Central memory CD8-positive, alpha-beta T cell (primary cell): ENCODE measurements around the gene DOCK1.

Experiments
- ATAC-seq: fragments of 150-1000 bp; cut with Tn5 transposase; replicated peaks from 2 replicates; pipeline ENCODE4 v1.10.0; 2022; ENCODE audit warnings: mild to moderate bottlenecking, moderate FRiP score, moderate number of reproducible peaks; ENCODE audit not compliant: poor library complexity, severe bottlenecking; ENCODE audit errors: extremely low read depth
- DNase-seq, 2 donors: peaks; one replicate each; pipeline ENCODE4 v3.0.0; 2021; ENCODE audit warnings: low spot score in 2 of 2
- H3K27ac Mint-ChIP-seq: one replicate; pipeline ENCODE4 v1.8.0; 2022; ENCODE audit warnings: low read depth, mild to moderate bottlenecking, moderate library complexity, mixed read lengths
- H3K27me3 Mint-ChIP-seq: one replicate; pipeline ENCODE4 v1.8.0; 2022; ENCODE audit warnings: mixed read lengths
- H3K36me3 Mint-ChIP-seq: one replicate; pipeline ENCODE4 v1.8.0; 2022; ENCODE audit warnings: mild to moderate bottlenecking, moderate library complexity, mixed read lengths; ENCODE audit not compliant: insufficient read depth
- H3K4me1 Mint-ChIP-seq: one replicate; pipeline ENCODE4 v1.8.0; 2022; ENCODE audit warnings: mixed read lengths
- H3K4me3 Mint-ChIP-seq: one replicate; pipeline ENCODE4 v1.8.0; 2022; ENCODE audit warnings: mild to moderate bottlenecking, moderate library complexity, mixed read lengths
- H3K9me3 Mint-ChIP-seq: one replicate; pipeline ENCODE4 v1.8.0; 2022; ENCODE audit warnings: mixed read lengths

DOCK1 gene

DNA sequence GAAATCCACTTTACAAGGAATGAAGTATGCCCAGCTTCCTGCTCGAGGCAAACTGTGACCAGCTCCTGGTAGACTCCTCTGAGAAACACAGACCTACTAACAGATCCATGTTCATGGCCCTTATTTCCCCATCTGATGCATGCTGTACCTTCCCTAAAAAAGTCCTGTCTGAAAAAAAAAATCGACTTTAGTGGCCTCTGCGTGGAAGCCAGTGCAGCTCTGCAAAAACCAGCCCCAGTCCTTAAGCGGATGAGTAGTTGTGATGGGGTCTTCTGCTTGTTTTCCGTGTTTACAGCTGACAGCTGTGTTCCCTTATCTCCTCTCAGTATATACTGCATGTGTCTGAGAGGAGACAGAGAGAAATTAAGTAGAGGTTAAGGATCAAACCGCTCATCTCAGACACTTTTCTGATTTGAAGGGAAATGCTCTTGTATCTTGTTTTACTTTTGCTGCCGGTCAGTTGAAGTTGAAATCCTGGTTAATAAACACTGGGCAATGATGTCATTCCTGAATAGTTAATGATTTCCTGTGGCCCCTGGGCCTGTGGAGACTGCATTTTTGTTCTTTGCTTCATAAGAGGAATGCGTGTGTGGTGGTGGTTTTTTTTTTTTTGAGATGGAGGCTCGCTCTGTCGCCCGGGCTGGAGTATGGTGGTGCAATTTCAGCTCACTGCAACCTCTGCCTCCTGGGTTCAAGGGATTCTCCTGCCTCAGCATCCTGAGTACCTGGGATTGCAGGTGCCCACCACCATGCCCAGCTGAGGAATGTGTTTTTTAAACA, 67.6 kb downstream of the DOCK1 start:
- peaks cover 6% of the 10 kb centered on the region for H3K9me3 Mint-ChIP-seq
- no peak for DNase-seq
- peaks cover 3% of the 10 kb centered on the region for H3K36me3 Mint-ChIP-seq
- H3K4me1 Mint-ChIP-seq = no peaks in the 10 kb centered on the region
- H3K27ac Mint-ChIP-seq = no peak overlapping the region
- H3K4me3 Mint-ChIP-seq = no peak overlapping the region
- no peaks in the 10 kb centered on the region for H3K27me3 Mint-ChIP-seq
- ATAC-seq = no peak

DNA sequence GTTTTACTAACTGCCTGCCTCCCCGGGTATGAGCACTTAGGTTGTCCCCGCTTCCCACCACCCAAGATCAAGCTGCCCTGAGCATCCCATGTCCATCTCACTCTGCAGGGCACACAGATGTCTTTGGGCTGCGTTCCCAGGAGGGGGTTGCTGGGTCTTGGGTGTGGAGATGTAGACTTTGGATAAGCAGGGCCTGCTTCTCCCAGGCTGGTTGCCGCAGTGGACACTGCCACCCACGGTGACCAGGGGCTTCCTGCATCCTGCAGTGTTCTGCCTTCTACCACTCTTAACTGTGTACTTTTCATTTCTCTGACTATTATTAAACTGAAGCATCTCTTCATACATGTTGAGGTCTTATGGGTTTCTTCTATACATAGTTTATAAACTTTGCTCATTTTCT, 70.0 kb downstream of the DOCK1 start:
- H3K36me3 Mint-ChIP-seq = no peaks in the 10 kb centered on the region
- no peaks in the 10 kb centered on the region for H3K27me3 Mint-ChIP-seq
- ATAC-seq (no peak), DNase-seq (no peak)
- H3K4me1 Mint-ChIP-seq = no peaks in the 10 kb centered on the region
- H3K27ac Mint-ChIP-seq = no peak overlapping the region
- H3K4me3 Mint-ChIP-seq = no peak overlapping the region
- no peaks in the 10 kb centered on the region for H3K9me3 Mint-ChIP-seq

DNA sequence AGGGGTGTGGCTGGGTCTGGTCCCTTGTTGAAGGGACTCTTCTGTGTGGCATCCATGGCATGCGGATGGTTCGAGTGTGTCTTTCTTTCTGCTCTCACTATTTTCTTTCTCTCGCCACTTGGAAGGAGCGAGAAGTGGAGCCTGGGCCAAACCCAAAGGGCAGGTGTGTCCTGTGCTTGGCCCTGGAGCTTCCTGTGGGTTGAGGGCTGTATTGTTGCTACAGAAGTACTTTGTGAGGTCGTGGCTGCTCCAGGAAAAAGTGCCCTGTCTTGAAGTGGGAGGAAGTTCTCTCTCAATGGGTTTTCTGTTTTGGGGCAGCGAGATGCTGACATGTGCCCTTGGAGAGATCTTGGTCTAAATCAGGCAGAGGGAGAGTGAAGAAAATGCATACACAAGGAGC, 72.0 kb downstream of the DOCK1 start:
- DNase-seq (no peak), ATAC-seq (no peak)
- H3K27ac Mint-ChIP-seq = no peak overlapping the region
- H3K36me3 Mint-ChIP-seq = no peaks in the 10 kb centered on the region
- no peaks in the 10 kb centered on the region for H3K9me3 Mint-ChIP-seq
- no peak overlapping the region for H3K4me3 Mint-ChIP-seq
- no peaks in the 10 kb centered on the region for H3K27me3 Mint-ChIP-seq
- H3K4me1 Mint-ChIP-seq = no peaks in the 10 kb centered on the region

DNA sequence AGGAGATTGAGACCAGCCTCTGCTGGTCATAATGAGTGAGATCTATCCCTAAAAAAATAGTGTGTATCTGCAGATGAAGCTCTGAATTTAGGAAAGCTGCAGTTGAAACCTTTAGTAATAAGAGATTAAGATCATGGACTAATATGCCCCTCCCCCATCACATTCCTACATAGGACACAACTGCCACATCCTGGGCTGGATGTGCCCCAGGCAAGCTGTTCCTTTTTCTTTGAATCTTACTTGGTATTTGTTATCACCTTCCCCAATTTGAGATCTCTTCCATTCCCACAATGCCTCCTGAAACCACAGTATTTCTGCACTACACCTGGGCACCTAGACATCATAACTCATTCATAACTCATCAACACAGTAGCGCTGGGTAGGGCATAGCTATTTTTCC, 74.1 kb downstream of the DOCK1 start:
- no peak overlapping the region for H3K4me3 Mint-ChIP-seq
- H3K27me3 Mint-ChIP-seq = no peaks in the 10 kb centered on the region
- no peak overlapping the region for H3K27ac Mint-ChIP-seq
- H3K9me3 Mint-ChIP-seq = no peaks in the 10 kb centered on the region
- H3K4me1 Mint-ChIP-seq = no peaks in the 10 kb centered on the region
- ATAC-seq (no peak), DNase-seq (no peak)
- H3K36me3 Mint-ChIP-seq = peaks cover 1% of the 10 kb centered on the region

DNA sequence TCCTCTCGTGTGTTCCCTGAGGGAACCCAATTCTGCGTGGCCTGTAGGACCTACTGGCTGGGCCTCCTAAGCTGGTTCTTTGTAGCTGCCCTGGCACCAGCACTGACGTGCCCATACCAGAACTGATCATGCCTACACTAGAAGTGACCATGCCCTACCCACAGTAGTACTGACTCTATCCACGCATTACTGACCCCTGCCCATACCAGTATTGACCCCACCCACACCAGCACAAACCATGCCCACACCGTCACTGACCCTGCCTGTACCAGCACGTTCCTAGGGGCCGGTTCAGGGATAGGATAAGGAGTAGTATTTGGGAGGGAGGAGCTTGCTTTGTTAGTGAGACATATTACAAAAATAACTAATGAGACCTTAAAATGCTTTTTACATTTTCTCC, 88.0 kb downstream of the DOCK1 start:
- H3K27ac Mint-ChIP-seq = no peak overlapping the region
- ATAC-seq (no peak), DNase-seq (no peak)
- H3K27me3 Mint-ChIP-seq = no peaks in the 10 kb centered on the region
- peaks cover 6% of the 10 kb centered on the region for H3K9me3 Mint-ChIP-seq
- no peaks in the 10 kb centered on the region for H3K36me3 Mint-ChIP-seq
- H3K4me1 Mint-ChIP-seq = no peaks in the 10 kb centered on the region
- no peak overlapping the region for H3K4me3 Mint-ChIP-seq

DNA sequence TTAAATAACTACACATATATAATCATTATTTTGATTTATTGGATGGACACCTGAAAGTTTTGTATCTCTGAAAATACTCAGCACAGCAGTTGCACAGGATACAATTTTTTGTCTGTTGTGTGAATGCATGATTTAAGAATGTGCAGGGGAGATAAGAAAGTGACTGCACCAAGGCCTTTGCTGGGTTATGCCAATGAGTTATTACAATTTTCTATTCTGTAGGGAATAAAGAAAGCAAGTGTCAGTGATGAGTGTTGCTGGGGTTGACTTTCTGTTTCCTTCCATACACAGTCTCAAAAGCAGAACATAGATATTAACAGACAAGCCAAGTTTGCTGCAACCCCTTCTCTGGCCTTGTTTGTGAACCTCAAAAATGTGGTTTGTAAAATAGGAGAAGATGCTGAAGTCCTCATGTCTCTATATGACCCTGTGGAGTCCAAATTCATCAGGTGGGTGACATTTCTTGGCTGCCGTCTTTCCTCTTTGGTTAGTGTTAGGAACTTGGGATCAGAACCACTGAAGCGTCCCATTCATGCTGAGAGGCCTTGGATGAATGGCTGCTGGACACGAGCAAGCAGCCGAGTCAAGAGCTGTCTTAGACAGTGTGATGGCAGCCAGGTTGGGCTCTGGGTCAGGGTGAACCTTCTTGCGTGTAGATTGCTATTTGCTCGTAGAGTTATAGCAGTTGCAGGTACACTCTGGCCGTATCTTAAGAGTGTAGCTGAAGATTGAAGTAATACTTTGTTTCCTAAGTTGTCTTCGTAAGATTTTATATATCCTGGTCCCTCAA, 92.8 kb downstream of the DOCK1 start:
- no peak overlapping the region for H3K4me3 Mint-ChIP-seq
- no peak for DNase-seq
- ATAC-seq = no peak
- no peaks in the 10 kb centered on the region for H3K27me3 Mint-ChIP-seq
- peaks cover 17% of the 10 kb centered on the region for H3K9me3 Mint-ChIP-seq
- H3K27ac Mint-ChIP-seq = no peak overlapping the region
- H3K4me1 Mint-ChIP-seq = no peaks in the 10 kb centered on the region
- no peaks in the 10 kb centered on the region for H3K36me3 Mint-ChIP-seq

DNA sequence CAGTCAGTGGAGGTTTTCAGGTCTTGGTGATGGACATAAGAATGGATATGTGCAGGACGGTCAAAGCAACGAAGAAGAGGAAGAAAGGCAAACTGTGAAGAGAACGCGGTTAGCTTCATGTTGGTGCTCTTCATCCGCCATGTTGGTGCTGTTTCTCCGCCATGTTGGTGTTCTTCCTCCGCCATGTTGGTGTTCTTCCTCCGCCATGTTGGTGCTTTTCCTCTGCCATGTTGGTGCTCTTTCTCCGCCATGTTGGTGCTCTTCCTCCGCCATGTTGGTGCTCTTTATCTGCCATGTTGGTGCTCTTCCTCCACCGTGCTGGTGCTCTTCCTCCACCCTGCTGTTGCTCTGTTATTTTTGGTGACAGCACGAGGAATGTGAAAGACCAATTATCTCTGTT, 95.4 kb downstream of the DOCK1 start:
- no peaks in the 10 kb centered on the region for H3K36me3 Mint-ChIP-seq
- H3K4me1 Mint-ChIP-seq = no peaks in the 10 kb centered on the region
- ATAC-seq = no peak
- H3K27me3 Mint-ChIP-seq = no peaks in the 10 kb centered on the region
- no peak overlapping the region for H3K4me3 Mint-ChIP-seq
- no peak for DNase-seq
- H3K27ac Mint-ChIP-seq = no peak overlapping the region
- peaks cover 14% of the 10 kb centered on the region for H3K9me3 Mint-ChIP-seq

DNA sequence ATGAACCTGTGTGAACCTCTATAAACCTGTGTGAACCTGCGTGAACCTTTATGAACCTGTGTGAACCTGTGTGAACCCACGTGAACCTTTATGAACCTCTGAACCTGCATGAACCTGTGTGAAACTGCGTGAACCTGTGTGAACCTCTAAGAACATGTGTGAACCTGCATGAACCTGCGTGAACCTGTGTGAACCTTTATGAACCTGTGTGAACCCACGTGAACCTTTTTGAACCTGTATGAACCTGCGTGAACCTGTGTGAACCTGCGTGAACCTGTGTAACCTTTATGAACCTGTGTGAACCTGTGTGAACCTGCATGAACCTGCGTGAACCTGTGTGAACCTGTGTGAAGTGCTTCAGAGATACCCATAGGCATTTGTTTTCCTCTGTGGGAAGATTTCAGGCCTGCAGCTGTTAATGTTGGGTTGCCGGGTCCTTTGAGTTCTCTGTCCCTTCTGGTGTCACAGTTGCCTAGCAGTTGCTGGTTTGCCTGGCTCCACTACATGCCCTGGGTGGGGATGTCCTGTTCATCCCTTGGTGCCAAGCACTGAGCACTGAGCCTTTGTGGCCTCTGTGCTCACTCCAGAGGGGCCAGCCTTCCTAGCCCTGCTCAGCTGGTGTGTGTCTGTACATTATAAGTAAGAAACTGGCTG, 97.9 kb downstream of the DOCK1 start:
- ATAC-seq (no peak), DNase-seq (no peak)
- no peaks in the 10 kb centered on the region for H3K4me1 Mint-ChIP-seq
- H3K27ac Mint-ChIP-seq = no peak overlapping the region
- no peak overlapping the region for H3K4me3 Mint-ChIP-seq
- H3K27me3 Mint-ChIP-seq = no peaks in the 10 kb centered on the region
- H3K9me3 Mint-ChIP-seq = peaks cover 11% of the 10 kb centered on the region
- no peaks in the 10 kb centered on the region for H3K36me3 Mint-ChIP-seq

DNA sequence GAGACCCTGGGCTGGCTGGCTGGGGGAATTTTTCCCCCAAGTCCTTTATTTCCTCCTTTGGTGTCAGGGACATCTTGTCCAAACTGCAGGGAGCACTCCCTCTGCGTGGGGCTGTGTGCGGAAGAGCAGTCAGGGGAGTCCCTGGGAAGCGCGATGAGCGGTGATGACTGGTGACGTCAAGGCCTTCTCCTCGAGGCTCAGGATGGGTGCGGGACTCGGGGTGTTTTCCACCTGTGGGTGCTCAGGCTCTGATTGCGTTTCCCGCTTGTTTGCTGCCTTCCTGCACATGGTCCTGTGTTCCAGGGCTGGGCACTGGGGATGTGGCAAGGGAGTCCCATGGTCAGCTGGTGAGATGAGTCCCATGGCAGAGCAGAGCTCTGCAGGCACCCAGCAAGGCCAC, 101.2 kb downstream of the DOCK1 start:
- no peak for ATAC-seq
- Mint-ChIP-seq H3K27me3 (no peaks in the 10 kb centered on the region), H3K36me3 (no peaks in the 10 kb centered on the region), H3K27ac (no peak overlapping the region), H3K4me3 (no peak overlapping the region), H3K4me1 (no peaks in the 10 kb centered on the region), H3K9me3 (peaks cover under 1% of the 10 kb centered on the region)
- DNase-seq = no peak

DNA sequence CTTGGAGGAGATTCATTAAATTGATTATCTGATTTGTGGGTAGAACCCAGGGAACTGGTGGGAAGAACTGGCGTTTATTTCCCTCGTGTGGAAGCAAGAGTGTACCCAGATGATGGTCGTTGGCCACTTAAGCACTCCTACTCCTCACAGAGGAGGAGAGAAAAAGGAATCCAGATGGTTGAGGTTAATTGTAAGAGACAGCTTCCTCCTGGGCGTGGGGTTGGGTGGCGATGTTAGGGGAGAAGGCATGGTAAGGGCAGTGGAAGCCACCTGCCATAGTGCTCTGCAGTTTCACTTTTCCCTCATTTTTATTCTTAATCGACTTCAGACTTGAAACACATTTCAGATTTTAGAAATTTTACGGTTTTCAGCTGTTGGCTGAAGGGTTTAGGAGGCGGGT, 104.1 kb downstream of the DOCK1 start:
- H3K4me1 Mint-ChIP-seq = no peaks in the 10 kb centered on the region

DNA sequence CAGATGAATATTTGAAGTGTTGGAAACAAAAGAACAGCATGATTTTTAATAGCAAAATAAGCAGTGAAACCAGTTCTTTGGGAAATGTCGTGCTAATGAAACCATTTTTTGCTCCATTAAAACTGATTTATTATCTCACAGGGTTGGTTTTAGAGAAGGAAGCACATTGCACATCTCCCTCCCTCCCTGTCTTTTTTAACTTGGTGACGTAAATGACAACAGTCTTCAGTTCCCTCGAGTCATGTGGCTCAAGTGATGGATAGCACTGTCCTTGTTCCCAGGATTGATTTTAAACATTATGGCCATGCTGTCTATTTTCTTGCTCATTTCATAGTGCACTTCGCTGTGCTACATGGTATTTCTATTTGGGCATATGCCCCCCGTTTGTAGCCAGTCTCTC, 105.9 kb downstream of the DOCK1 start:
- ATAC-seq = no peak
- H3K4me1 Mint-ChIP-seq = no peaks in the 10 kb centered on the region
- H3K9me3 Mint-ChIP-seq = no peaks in the 10 kb centered on the region
- no peak overlapping the region for H3K4me3 Mint-ChIP-seq
- no peaks in the 10 kb centered on the region for H3K27me3 Mint-ChIP-seq
- DNase-seq = no peak
- H3K36me3 Mint-ChIP-seq = no peaks in the 10 kb centered on the region
- H3K27ac Mint-ChIP-seq = no peak overlapping the region

More for the DNA sequence above, 104.1 kb downstream of the DOCK1 start:
- H3K27ac Mint-ChIP-seq = no peak overlapping the region
- no peaks in the 10 kb centered on the region for H3K36me3 Mint-ChIP-seq
- DNase-seq = no peak
- H3K4me3 Mint-ChIP-seq = no peak overlapping the region
- no peaks in the 10 kb centered on the region for H3K27me3 Mint-ChIP-seq
- no peak for ATAC-seq
- H3K9me3 Mint-ChIP-seq = no peaks in the 10 kb centered on the region

DNA sequence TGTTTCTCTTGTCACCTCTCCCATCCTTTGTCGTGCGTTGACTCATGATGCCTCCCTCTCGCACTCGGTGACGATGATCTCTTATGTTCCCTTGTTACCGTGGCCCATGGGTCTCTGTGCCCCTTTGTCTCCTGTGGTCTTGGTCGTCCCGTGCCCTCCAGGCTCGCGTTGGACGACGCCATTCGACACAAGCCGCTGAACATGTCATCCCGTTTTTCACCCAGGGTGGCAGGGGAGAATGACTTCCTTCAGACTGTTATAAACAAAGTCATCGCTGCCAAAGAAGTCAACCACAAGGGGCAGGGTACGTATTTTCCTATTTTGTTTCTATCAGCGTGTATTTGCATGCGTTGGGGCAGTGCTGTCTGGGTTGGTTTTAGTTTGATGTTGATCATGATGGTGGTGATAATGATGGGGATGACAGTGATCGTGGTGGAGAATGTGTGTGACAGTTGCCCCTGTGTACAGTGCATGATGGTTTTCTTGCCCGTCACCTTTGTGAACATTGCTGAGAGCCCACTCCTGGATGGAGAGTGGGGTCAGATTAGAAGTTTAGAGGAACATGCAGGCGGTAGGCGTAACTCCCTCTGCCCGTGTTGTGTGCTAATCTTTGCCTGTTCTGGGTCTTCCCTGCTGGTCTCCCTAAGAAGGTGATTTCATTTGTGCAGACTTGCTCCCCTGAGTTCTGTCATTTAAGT, 107.0 kb downstream of the DOCK1 start:
- DNase-seq (no peak), ATAC-seq (no peak)
- H3K9me3 Mint-ChIP-seq = no peaks in the 10 kb centered on the region
- H3K27ac Mint-ChIP-seq = no peak overlapping the region
- no peaks in the 10 kb centered on the region for H3K27me3 Mint-ChIP-seq
- no peaks in the 10 kb centered on the region for H3K4me1 Mint-ChIP-seq
- no peak overlapping the region for H3K4me3 Mint-ChIP-seq
- H3K36me3 Mint-ChIP-seq = no peaks in the 10 kb centered on the region
